Heart left ventricle (tissue), 16 donors: Measurements from ENCODE around the gene NR4A1. TPM values are rescaled to one million over a fixed set of nuclear protein-coding genes. Genes with fewer than 3 reads are reported as not detected.

ENCODE experiments used
- ATAC-seq, 4 donors: fragments of 200-7000 bp; cut with Tn5 transposase; one replicate each; pipeline ENCODE4 v1.9.1; 2020 to 2022; ENCODE audit warnings: moderate library complexity in 4 of 4, mild to moderate bottlenecking in 3 of 4, moderate number of reproducible peaks in 1 of 4
- DNase-seq, 5 donors: peaks; one replicate each; pipeline ENCODE4 v3.0.0-alpha.2; 2020
- H3K27ac ChIP-seq, 12 donors: fragments of 200-600 bp; sonication (generic) in 4 of 12; one replicate each; pipeline versions ENCODE4 v1.5.0 to v1.8.0; 2016 to 2022; ENCODE audit warnings: mild to moderate bottlenecking in 2 of 12
- H3K27me3 ChIP-seq, 9 donors: fragments of 200-600 bp; sonication (generic) in 2 of 9; one replicate each; pipeline versions ENCODE4 v1.5.1 to v1.8.0; 2016 to 2022; ENCODE audit warnings: mild to moderate bottlenecking in 3 of 9
- H3K36me3 ChIP-seq, 9 donors: fragments of 200-600 bp; sonication (generic) in 2 of 9; one replicate each; pipeline versions ENCODE4 v1.5.0 to v1.8.0; 2018 to 2022; ENCODE audit warnings: mild to moderate bottlenecking in 2 of 9
- H3K4me1 ChIP-seq, 12 donors: fragments of 200-600 bp; sonication (generic) in 4 of 12; one replicate each; pipeline versions ENCODE4 v1.5.0 to v1.8.0; 2016 to 2022; ENCODE audit warnings: mild to moderate bottlenecking in 3 of 12
- H3K4me3 ChIP-seq, 12 donors: fragments of 200-600 bp; sonication (generic) in 4 of 12; one replicate each; pipeline versions ENCODE4 v1.5.0 to v1.8.0; 2017 to 2022; ENCODE audit warnings: mild to moderate bottlenecking in 9 of 12, moderate library complexity in 4 of 12
- H3K9me3 ChIP-seq, 12 donors: fragments of 200-600 bp; sonication (generic) in 4 of 12; one replicate each; pipeline versions ENCODE4 v1.5.0 to v1.8.0; 2016 to 2022; ENCODE audit warnings: mild to moderate bottlenecking in 1 of 12
- POLR2A ChIP-seq, 2 donors: fragments of 450-650 bp; IDR thresholded peaks; one replicate each; pipeline ENCODE4 v1.6.1; 2017; ENCODE audit warnings: antibody characterized with exemption in 2 of 2, mild to moderate bottlenecking in 2 of 2, moderate library complexity in 2 of 2
- WGBS, 4 donors: extraction: QIAGEN DNeasy Blood & Tissue Kit in 2 of 4; methylation state at CpG; one replicate each; pipeline versions ENCODE4 v1.1.5 to v1.1.7; 2013 to 2018; 5-methylcytosine and 5-hydroxymethylcytosine counted together
- intact Hi-C, 10 donors: fragments of 100-400 bp; cut with DNase I; formaldehyde crosslinking; loops; one replicate each; pipeline versions ENCODE4 v1.11.1 to v1.14.2; 2022
- polyA plus RNA-seq, 2 donors: library from polyadenylated mRNA; stranded (reverse); fragments of 200-250 nt; gene quantifications; one replicate each; pipeline ENCODE4 v1.2.3, GENCODE V29; 2013
- total RNA-seq, 9 donors: library from RNA; depleted of rRNA in 2 of 9; stranded (reverse); fragments of >200 nt in 2 of 9; fragmentation: NEBNext Ultra II Directional in 3 of 9; extraction: Animal tissue kit (Norgen Biotek cat#: 25700) in 3 of 9; gene quantifications; one replicate each; pipeline versions ENCODE4 v1.1.0 to v1.2.4, GENCODE V29; 2016 to 2023
- TF ChIP-seq, protein P1 (sequence below), 12 donors: fragments of 200-600 bp; sonication (generic) in 4 of 12; IDR thresholded peaks; one replicate each; pipeline versions ENCODE4 v1.5.0 to v1.8.0; 2018 to 2022; ENCODE audit warnings: antibody characterized with exemption in 12 of 12, mild to moderate bottlenecking in 5 of 12
- donor health status: ischemic (EF 13 %, LVEDD 7.1; RV severe dilation, severe dysfunction).
- donor health status: healthy with polysubstance abuse.
- donor health status: DM: no; HTN: yes; CAD: no.
- donor health status: DM: no; HTN: no; CAD: no.
- donor health status: ischemic (EF 25% LVEDD 6.9; RV normal size, moderate dysfunction).
- donor health status: ischemic (EF 25% LVEDD 5.7; RV mildly dilated, moderate dysfunction).
- donor health status: healthy.
- donor health status: DM: yes; HTN: yes; CAD: no.
- donor health status: ischemic (EF 35%, LVEDD 5.7; RV mildly dilated, moderate dysfunction).
- donor health status: nonischemic (EF 11% LVEDD 7.7; RV severe dilation, severe dysfunction).
- donor health status: DM: yes; HTN: yes; CAD: no.
- donor health status: PGD.
- donor health status: ischemic (EF 29% LVEDD 5.4; RV normal size, mild dysfunction).
- donor health status: nonischemic (EF 23%, LVEDD 6.1; RV moderate dilation, normal function).

The NR4A1 gene
- total and polyA plus RNA-seq, 11 donors, result 22.0 to 140 (median 46.0) TPM

DNA sequence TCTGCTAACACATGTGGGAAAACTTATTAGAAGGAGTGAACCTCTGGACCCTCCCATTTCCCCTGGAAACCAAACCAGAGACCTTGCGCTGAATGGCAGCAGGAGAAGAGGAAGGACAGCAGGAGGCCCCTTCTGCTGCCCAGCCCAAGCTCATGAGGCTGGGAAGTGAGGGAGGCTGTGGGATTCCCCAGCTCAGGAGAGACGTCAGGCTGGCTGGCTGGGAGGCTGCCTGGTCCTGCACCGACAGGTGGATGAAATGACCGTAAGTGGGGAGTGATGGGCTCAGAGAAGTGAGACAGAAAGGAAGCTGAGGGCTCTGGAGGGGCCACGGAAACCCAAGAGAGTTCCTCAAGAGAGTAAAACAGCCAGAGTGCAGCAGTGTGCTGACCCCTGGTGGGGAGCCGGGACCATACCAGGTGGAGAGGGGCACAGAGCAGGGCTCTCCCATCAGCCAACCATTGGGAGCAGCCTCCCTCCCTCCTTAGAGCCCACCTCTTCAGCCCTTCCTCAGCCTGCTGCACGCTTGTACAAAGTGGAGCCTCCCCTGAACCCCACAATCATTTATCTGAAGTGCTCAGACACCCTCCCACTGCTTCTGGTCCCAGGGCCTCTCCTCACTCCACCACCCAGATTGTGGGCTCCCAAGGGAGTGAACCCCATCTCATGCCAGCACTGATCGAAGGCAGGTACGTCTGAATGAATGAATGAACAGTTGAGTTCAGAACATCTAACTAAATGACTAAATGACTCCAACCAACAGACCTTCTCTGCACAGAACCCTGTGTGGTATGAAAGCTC, 30.5 kb upstream of the NR4A1 start:
- intact Hi-C loops, result loop anchor here in 3 of 10 donors (1.0 to 5.0 kb wide), 4 partner anchors 16 to 123 kb away; partner anchors contain the start of gene ACVRL1 (in 1 of the 3)
- peak in 3 of 4 donors; percentile 6 to 27 (median 10) for ATAC-seq
- H3K9me3 ChIP-seq, result no peaks in the 10 kb centered on the region
- no peak overlapping the region for H3K27ac ChIP-seq
- H3K36me3 ChIP-seq, result peaks cover 0 to 3% (median 0%) of the 10 kb centered on the region in 9 donors
- peak in 4 of 5 donors; percentile 44 to 76 (median 50) for DNase-seq
- H3K4me3 ChIP-seq, result no peak overlapping the region
- H3K27me3 ChIP-seq, result peaks cover 0 to 5% (median 0%) of the 10 kb centered on the region in 9 donors
- no peak for TF ChIP-seq POLR2A (IDR thresholded peaks at IDR 0.05)
- TF ChIP-seq, protein P1, sequence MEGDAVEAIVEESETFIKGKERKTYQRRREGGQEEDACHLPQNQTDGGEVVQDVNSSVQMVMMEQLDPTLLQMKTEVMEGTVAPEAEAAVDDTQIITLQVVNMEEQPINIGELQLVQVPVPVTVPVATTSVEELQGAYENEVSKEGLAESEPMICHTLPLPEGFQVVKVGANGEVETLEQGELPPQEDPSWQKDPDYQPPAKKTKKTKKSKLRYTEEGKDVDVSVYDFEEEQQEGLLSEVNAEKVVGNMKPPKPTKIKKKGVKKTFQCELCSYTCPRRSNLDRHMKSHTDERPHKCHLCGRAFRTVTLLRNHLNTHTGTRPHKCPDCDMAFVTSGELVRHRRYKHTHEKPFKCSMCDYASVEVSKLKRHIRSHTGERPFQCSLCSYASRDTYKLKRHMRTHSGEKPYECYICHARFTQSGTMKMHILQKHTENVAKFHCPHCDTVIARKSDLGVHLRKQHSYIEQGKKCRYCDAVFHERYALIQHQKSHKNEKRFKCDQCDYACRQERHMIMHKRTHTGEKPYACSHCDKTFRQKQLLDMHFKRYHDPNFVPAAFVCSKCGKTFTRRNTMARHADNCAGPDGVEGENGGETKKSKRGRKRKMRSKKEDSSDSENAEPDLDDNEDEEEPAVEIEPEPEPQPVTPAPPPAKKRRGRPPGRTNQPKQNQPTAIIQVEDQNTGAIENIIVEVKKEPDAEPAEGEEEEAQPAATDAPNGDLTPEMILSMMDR (IDR thresholded peaks at IDR 0.05), result peak; percentile 53 to 76 (median 63)
- H3K4me1 ChIP-seq, result peaks cover 0 to 36% (median 24%) of the 10 kb centered on the region in 12 donors
- WGBS, 4 donors, result 27 to 35% (median 32%) methylated on average over 9 of the region's 9 CpGs

DNA sequence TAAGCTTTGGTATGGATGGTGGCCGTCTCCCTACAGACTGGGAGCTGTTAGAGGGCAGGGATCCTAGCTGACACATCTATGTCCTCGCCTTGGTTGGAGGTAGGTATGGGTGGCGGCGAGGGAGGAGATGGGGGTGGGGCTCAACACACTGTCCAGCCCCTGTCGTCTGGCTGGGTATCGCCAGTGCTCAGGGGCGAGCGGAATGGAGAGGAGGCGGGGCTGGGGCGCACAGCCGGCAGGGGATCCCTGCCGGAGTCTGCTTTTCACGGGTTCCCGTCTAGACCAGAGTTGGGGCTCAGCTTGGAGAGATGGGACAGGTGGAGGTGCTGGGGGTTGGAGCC, 28.4 kb upstream of the NR4A1 start:
- WGBS, 4 donors, result 17 to 48% (median 25%) methylated on average over 7 to 14 of the region's 14 CpGs
- Histone ChIP-seq H3K4me3 (peak overlapping the region; percentile 32 to 62 (median 55)), H3K36me3 (no peaks in the 10 kb centered on the region), H3K27ac (peak overlapping the region in 9 of 12 donors; percentile 47 to 91 (median 64)), H3K9me3 (no peaks in the 10 kb centered on the region), H3K27me3 (no peaks in the 10 kb centered on the region), H3K4me1 (peaks cover 0 to 54% (median 35%) of the 10 kb centered on the region in 12 donors)
- intact Hi-C loops, result loop anchor here in 4 of 10 donors (1.0 to 5.0 kb wide), 5 partner anchors 18 to 126 kb away; partner anchors contain the start of gene ACVRL1 (in 1 of the 4)
- ATAC-seq (no peak), DNase-seq (peak in 1 of 5 donors; percentile 40)
- TF ChIP-seq, protein P1 (IDR thresholded peaks at IDR 0.05), result no peak
- TF ChIP-seq POLR2A (IDR thresholded peaks at IDR 0.05), result no peak

DNA sequence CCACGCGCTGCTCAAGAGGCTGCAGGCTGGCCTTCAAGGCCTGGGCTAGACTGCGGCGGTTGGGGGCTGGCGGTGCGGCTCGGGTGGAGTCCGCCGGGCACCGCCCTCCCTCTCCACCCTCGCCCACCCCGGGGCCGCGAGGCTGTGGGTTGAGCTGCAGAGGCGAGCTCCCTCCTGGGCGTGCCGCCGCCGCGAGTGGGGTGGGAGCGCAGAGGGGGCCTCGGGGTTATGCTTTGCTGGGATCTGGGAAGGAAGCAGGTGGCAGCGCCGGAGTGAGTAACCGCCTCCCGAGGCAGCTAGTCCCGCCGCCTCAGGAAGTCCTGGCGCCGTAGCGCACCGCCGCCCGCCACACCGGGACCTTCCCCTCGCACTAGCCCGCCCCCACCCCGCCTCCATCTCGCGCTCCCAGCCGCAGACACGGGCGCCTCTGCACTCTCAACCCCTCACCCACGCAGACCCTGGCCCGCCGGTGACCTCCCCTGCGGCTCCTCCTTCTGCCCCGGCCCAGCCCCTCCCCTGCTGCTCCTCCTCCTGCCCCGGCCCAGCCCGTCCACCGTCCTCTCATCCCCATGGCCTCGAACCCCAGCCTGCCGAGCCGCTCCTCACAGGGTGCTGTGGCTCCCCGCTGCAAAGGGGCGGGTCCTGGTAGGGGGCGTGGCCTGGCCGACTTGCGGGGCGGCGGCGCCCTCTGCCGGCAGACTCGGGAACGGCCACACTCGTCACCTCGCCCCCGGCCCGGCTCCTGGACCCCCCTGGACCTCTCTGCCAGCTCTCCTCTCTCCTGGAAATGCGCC, 27.9 kb upstream of the NR4A1 start:
- Histone ChIP-seq H3K4me1 (peaks cover 0 to 54% (median 35%) of the 10 kb centered on the region in 12 donors), H3K27ac (peak overlapping the region; percentile 16 to 94 (median 68)), H3K4me3 (peak overlapping the region; percentile 32 to 62 (median 55)), H3K36me3 (no peaks in the 10 kb centered on the region), H3K27me3 (no peaks in the 10 kb centered on the region), H3K9me3 (no peaks in the 10 kb centered on the region)
- ATAC-seq (peak; percentile 26 to 62 (median 50)), DNase-seq (peak; percentile 87 to 95 (median 90))
- 0 to 1% (median 1%) methylated on average over 25 to 70 of the region's 70 CpGs for WGBS, 4 donors
- intact Hi-C loops, result loop anchor here in 4 of 10 donors (1.0 to 5.0 kb wide), 5 partner anchors 18 to 126 kb away; partner anchors contain the start of gene ACVRL1 (in 1 of the 4)
- TF ChIP-seq, protein P1 (IDR thresholded peaks at IDR 0.05), result peak; percentile 92 to 98 (median 94)
- TF ChIP-seq POLR2A (IDR thresholded peaks at IDR 0.05), result peak in 1 of 2 donors; percentile 20
